ENCODE results near the gene NENF. TPM values are rescaled to one million over a fixed set of nuclear protein-coding genes. Genes with fewer than 3 reads are reported as not detected.
A peak's percentile ranks its signal among the peaks of the same experiment; 100 is the strongest.

NENF gene
- total RNA-seq, 2 donors from 2014 or later: 18.9 to 31.8 TPM

DNA sequence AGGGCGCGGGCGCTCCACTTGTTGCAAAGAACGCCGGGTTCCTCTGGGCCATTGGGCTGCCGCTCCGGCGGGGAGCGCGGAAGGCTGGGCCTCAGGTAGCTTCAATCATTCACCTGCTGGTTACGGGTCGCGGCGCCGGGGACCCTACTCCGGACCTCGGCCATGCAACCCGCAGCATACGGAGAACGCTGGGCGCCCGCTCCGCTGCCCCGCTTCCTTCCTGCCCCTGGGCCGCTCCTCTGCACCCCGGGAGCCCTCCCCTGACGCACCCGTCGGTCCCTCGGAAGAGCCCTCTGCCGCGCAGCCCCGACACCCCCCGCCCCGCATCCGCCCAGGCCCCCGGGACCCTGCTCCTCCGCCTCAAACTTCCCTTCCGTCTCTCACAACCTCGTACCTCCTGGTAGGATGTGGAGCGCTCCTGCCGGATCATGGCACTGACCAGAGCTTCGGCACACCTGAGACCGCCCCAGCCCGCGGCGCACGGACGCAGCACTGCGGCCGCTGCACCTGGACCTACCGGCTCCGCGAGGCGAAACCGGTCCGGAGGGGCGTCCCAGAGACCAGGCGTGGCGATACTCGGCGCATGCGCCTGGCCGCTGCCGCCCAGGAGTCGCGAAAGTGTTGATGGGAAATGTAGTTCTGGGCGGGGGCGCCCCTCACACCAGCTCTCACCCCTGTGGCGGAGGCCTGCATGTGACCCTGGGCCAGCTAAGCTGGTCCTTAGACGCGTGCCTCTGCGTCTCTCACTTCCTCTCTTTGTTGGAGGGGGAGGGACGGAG is 18.2 kb upstream of the NENF start, which contains the start of gene PACC1:
Gene PACC1, minus strand, starts transcription at position 559 of the 779 bp plus-strand sequence. Its CDS starts 129 bp downstream, at position 430.
- ATAC-seq: peak; percentile 98
- Mint-ChIP-seq H3K4me3 (peak within 1 kb of the TSS; percentile 100), H3K27ac (peak within 1 kb of the TSS; percentile 69 to 88), H3K4me1 (ENCODE audit: low read depth in 2 of 2) (peaks cover 31 to 44% of the 10 kb centered on the region in 2 donors), H3K36me3 (peaks cover 3% of the 10 kb centered on the region), H3K9me3 (no peaks in the 10 kb centered on the region), H3K27me3 (no peaks in the 10 kb centered on the region)
- peak; percentile 94 for DNase-seq (ENCODE audit: low spot score)

GRCh38 chr1:212415107-212415841 is 17.4 kb upstream of the NENF start:
- Mint-ChIP-seq H3K27ac (peak overlapping the region; percentile 69 to 88), H3K36me3 (no peaks in the 10 kb centered on the region), H3K27me3 (no peaks in the 10 kb centered on the region), H3K9me3 (no peaks in the 10 kb centered on the region), H3K4me3 (peak overlapping the region; percentile 100), H3K4me1 (ENCODE audit: low read depth in 2 of 2) (peaks cover 31 to 44% of the 10 kb centered on the region in 2 donors)
- ATAC-seq (no peak), DNase-seq (ENCODE audit: low spot score) (no peak)

- DNase-seq (ENCODE audit: low spot score) (no peak), ATAC-seq (no peak)
- Mint-ChIP-seq H3K4me1 (ENCODE audit: low read depth in 2 of 2) (peaks cover 4 to 6% of the 10 kb centered on the region in 2 donors), H3K4me3 (no peak overlapping the region), H3K27me3 (peaks cover 7 to 9% of the 10 kb centered on the region in 2 donors), H3K36me3 (no peaks in the 10 kb centered on the region), H3K9me3 (no peaks in the 10 kb centered on the region), H3K27ac (no peak overlapping the region)
Observed at GRCh38 chr1:212421165-212421564, 11.6 kb upstream of the NENF start.

- no peak for DNase-seq (ENCODE audit: low spot score)
- no peaks in the 10 kb centered on the region for H3K4me1 Mint-ChIP-seq (ENCODE audit: low read depth in 2 of 2)
- no peaks in the 10 kb centered on the region for H3K9me3 Mint-ChIP-seq
- no peak overlapping the region for H3K27ac Mint-ChIP-seq
- H3K27me3 Mint-ChIP-seq: peaks cover 7 to 11% of the 10 kb centered on the region in 2 donors
- H3K4me3 Mint-ChIP-seq: no peak overlapping the region
- no peak for ATAC-seq
- H3K36me3 Mint-ChIP-seq: no peaks in the 10 kb centered on the region
Observed at GRCh38 chr1:212423879-212424278, 8.8 kb upstream of the NENF start.

GRCh38 chr1:212428496-212428895 is 4.2 kb upstream of the NENF start:
- no peak for ATAC-seq
- Mint-ChIP-seq H3K27ac (no peak overlapping the region), H3K4me3 (no peak overlapping the region), H3K36me3 (no peaks in the 10 kb centered on the region), H3K9me3 (no peaks in the 10 kb centered on the region), H3K4me1 (ENCODE audit: low read depth in 2 of 2) (peaks cover 0 to 6% of the 10 kb centered on the region in 2 donors), H3K27me3 (peaks cover 6% of the 10 kb centered on the region in 2 donors)
- DNase-seq (ENCODE audit: low spot score): no peak

GRCh38 chr1:212430416-212430815 is 2.3 kb upstream of the NENF start:
- ATAC-seq: no peak
- Mint-ChIP-seq H3K4me1 (ENCODE audit: low read depth in 2 of 2) (peaks cover 10 to 11% of the 10 kb centered on the region in 2 donors), H3K9me3 (no peaks in the 10 kb centered on the region), H3K36me3 (no peaks in the 10 kb centered on the region), H3K4me3 (no peak overlapping the region), H3K27ac (no peak overlapping the region), H3K27me3 (peaks cover 0 to 2% of the 10 kb centered on the region in 2 donors)
- no peak for DNase-seq (ENCODE audit: low spot score)

GRCh38 chr1:212430955-212431394 is 1.7 kb upstream of the NENF start:
- Mint-ChIP-seq H3K27ac (no peak overlapping the region), H3K9me3 (no peaks in the 10 kb centered on the region), H3K27me3 (peaks cover 0 to 2% of the 10 kb centered on the region in 2 donors), H3K36me3 (no peaks in the 10 kb centered on the region), H3K4me3 (no peak overlapping the region), H3K4me1 (ENCODE audit: low read depth in 2 of 2) (peaks cover 10 to 11% of the 10 kb centered on the region in 2 donors)
- ATAC-seq (no peak), DNase-seq (ENCODE audit: low spot score) (no peak)

DNA sequence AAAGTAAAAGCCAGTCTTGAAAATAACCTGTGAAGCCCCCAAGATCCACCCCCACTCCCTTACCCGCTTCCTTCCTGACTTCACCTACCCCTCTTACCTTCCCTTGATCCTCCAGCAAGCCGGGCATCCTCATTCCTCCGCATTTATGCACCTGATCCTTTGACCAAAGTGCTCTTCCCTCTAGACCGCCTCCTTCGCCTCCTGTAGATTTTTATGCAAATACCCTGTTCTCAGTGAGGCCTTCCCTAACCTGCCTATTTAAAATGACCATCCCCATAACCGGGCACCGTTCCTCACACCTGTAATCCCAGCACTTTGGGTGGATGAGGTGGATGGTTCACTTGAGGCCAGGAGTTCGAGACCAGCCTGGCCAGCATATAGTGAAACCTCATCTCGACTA is 1.1 kb upstream of the NENF start:
- Mint-ChIP-seq H3K4me1 (ENCODE audit: low read depth in 2 of 2) (peaks cover 10 to 11% of the 10 kb centered on the region in 2 donors), H3K36me3 (no peaks in the 10 kb centered on the region), H3K27ac (peak overlapping the region in 1 of 2 donors; percentile 33), H3K4me3 (peak overlapping the region; percentile 21), H3K27me3 (peaks cover 0 to 1% of the 10 kb centered on the region in 2 donors), H3K9me3 (no peaks in the 10 kb centered on the region)
- DNase-seq (ENCODE audit: low spot score) (no peak), ATAC-seq (no peak)

DNA sequence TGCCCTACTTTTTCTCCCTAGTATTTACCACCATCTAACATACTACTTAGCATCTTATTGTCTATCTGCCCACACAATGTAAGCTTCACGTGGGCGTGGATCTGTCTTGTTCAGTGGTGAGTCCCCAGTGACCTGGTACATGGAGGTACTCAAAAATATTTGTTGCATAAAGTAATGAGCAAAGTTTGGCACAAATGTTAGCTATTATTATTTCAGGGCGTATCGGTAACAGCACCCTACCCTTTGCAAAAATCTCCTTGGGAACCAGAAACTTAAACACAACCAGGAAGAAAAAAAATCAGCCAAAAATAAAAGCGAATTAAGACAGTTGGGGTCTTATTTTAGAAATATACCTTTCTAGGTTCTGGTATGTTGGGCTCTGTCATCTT is 454 bp upstream of the NENF start:
- Mint-ChIP-seq H3K9me3 (no peaks in the 10 kb centered on the region), H3K27ac (peak overlapping the region; percentile 46 to 62), H3K27me3 (no peaks in the 10 kb centered on the region), H3K4me1 (ENCODE audit: low read depth in 2 of 2) (peaks cover 10 to 12% of the 10 kb centered on the region in 2 donors), H3K4me3 (peak overlapping the region; percentile 73), H3K36me3 (no peaks in the 10 kb centered on the region)
- DNase-seq (ENCODE audit: low spot score) (no peak), ATAC-seq (no peak)

DNA sequence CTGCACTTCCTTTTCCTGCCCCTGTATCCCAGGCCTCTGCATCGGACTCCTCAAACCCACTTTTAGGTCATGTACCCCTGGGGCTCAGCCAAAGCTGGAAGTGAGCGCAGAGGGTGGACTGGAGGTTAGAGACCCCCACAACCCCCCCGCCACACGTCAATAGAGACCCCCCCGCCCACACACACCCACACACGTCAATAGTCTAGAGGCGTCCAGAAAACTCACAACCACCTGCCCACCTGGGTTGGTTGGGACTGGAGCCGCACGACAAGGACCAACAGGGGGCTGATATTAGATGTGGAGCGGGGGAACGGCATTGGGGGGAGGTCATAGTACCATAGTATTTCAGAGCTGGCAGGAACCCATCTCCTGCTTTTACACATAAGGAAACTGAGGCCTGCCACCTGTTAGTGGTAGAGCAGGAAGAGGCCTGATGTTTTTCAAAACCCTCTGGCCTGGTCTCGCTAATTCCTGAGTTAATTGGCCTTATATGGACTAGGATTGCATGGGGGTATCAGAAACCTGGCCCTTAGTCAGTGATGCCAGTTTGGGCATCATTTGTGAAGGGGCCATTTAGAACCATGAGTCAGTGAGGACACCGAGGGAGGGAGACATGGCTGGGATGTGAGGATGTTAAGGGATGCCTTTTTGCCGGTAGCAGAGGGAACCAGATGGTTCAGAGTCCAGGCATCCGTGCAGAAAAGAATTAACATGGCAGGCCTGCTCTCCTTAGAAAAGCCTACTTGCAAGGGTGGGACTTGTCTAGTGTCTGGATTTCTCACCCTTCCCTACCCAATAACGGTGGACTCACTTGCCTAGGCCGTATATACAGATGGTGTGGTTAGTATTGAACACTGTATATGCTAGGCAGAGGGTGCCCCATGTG is 1.1 kb downstream of the NENF start:
- H3K4me1 Mint-ChIP-seq (ENCODE audit: low read depth in 2 of 2): peaks cover 10 to 16% of the 10 kb centered on the region in 2 donors
- H3K27ac Mint-ChIP-seq: no peak overlapping the region
- DNase-seq (ENCODE audit: low spot score) (no peak), ATAC-seq (no peak)
- H3K27me3 Mint-ChIP-seq: no peaks in the 10 kb centered on the region
- H3K36me3 Mint-ChIP-seq: no peaks in the 10 kb centered on the region
- peak overlapping the region; percentile 74 for H3K4me3 Mint-ChIP-seq
- no peaks in the 10 kb centered on the region for H3K9me3 Mint-ChIP-seq

- H3K27me3 Mint-ChIP-seq: no peaks in the 10 kb centered on the region
- ATAC-seq: no peak
- no peaks in the 10 kb centered on the region for H3K36me3 Mint-ChIP-seq
- H3K27ac Mint-ChIP-seq: no peak overlapping the region
- no peaks in the 10 kb centered on the region for H3K9me3 Mint-ChIP-seq
- H3K4me3 Mint-ChIP-seq: no peak overlapping the region
- H3K4me1 Mint-ChIP-seq (ENCODE audit: low read depth in 2 of 2): peaks cover 10 to 16% of the 10 kb centered on the region in 2 donors
- no peak for DNase-seq (ENCODE audit: low spot score)
Observed at GRCh38 chr1:212434992-212435391, 2.3 kb downstream of the NENF start.

DNA sequence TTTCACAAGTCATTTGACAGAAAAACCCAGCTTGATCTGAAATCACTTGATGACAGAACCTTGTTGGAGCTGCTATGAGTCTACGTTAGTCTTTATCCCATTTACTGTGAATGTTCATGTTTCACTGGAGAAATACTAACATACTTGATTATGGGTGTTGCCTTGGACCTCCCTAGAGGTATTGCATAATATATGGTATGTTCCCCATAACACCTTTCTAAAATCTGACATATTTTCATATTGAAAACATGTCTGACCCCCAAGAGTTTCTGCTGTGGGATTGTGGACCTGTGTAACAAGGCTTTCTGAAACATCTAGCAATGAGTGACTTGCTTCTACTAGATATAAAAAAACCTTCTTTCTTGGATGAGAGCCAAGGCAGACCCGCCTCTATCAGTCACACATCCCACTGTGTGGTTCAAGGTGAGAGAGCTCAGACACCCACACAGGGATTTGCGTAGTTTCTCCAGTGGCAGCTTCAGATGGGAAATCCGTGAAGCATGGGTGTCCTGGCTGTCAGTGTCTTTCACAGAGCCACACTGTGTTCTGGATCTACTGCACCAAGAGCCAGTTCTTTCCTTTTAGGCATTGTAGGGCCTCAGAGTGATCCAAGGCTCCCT is 4.6 kb downstream of the NENF start:
- Mint-ChIP-seq H3K36me3 (no peaks in the 10 kb centered on the region), H3K9me3 (no peaks in the 10 kb centered on the region), H3K4me1 (ENCODE audit: low read depth in 2 of 2) (peaks cover 10 to 11% of the 10 kb centered on the region in 2 donors), H3K27ac (no peak overlapping the region), H3K4me3 (no peak overlapping the region), H3K27me3 (no peaks in the 10 kb centered on the region)
- ATAC-seq (no peak), DNase-seq (ENCODE audit: low spot score) (no peak)

DNA sequence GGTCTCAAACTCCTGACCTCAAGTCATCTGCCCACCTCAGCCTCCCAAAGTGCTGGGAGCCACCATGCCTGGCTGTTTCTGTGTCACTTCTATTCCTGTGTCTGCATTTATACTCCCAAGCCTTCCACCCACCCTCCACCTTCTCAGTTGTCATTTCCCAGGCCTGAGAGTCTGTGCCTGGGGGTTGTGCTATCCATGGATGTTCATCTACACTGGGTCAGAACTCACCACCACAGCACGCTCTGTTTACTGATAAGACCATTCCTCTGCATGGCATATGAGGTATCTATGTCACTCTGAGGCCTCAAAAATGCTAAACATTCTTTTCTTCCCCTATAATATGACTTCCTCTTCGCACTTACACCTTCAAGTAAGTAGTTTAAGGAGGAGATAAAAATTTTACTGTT is 6.1 kb downstream of the NENF start:
- ATAC-seq (no peak), DNase-seq (ENCODE audit: low spot score) (no peak)
- H3K36me3 Mint-ChIP-seq: no peaks in the 10 kb centered on the region
- no peaks in the 10 kb centered on the region for H3K9me3 Mint-ChIP-seq
- H3K27ac Mint-ChIP-seq: no peak overlapping the region
- no peak overlapping the region for H3K4me3 Mint-ChIP-seq
- no peaks in the 10 kb centered on the region for H3K27me3 Mint-ChIP-seq
- peaks cover 7 to 10% of the 10 kb centered on the region in 2 donors for H3K4me1 Mint-ChIP-seq (ENCODE audit: low read depth in 2 of 2)
